ENCODE results near the gene MLLT6.

MLLT6 gene

GRCh38 chr17:38729886-38730525, 24.9 kb downstream of the MLLT6 start, which contains the start of gene CISD3:
CISD3 (plus strand) TSS chr17:38730341; CDS start chr17:38730359, 18 bp downstream.
- no peak for FAIRE-seq

GRCh38 chr17:38730526-38731379, 25.7 kb downstream of the MLLT6 start:
- no peak for FAIRE-seq

GRCh38 chr17:38731526-38732294, 26.6 kb downstream of the MLLT6 start:
- FAIRE-seq: no peak

GRCh38 chr17:38732376-38733281, 27.6 kb downstream of the MLLT6 start:
- no peak for FAIRE-seq

- no peak for FAIRE-seq
Measured at GRCh38 chr17:38733282-38733981, 28.4 kb downstream of the MLLT6 start.

GRCh38 chr17:38733982-38734973, 29.2 kb downstream of the MLLT6 start:
- FAIRE-seq: no peak

GRCh38 chr17:38735161-38735997, 30.3 kb downstream of the MLLT6 start:
- FAIRE-seq: no peak

- FAIRE-seq: no peak
Measured at GRCh38 chr17:38738007-38738662, 33.1 kb downstream of the MLLT6 start.

GRCh38 chr17:38738686-38739085, 33.6 kb downstream of the MLLT6 start:
- no peak for FAIRE-seq

GRCh38 chr17:38739305-38739704, 34.2 kb downstream of the MLLT6 start:
- no peak for FAIRE-seq

- no peak for FAIRE-seq
Measured at GRCh38 chr17:38740044-38740443, 35.0 kb downstream of the MLLT6 start.

GRCh38 chr17:38740806-38741205, 35.7 kb downstream of the MLLT6 start:
- FAIRE-seq: no peak

GRCh38 chr17:38741461-38741860, 36.4 kb downstream of the MLLT6 start:
- FAIRE-seq: no peak

- no peak for FAIRE-seq
Measured at GRCh38 chr17:38741921-38742410, 36.9 kb downstream of the MLLT6 start.

- FAIRE-seq: no peak
Measured at GRCh38 chr17:38742411-38743308, 37.6 kb downstream of the MLLT6 start.

GRCh38 chr17:38743556-38744171, 38.6 kb downstream of the MLLT6 start:
- FAIRE-seq: no peak

- FAIRE-seq: no peak
Measured at GRCh38 chr17:38745545-38745944, 40.5 kb downstream of the MLLT6 start.
